ENCODE results near the gene DDR2.

DDR2 gene

DNA sequence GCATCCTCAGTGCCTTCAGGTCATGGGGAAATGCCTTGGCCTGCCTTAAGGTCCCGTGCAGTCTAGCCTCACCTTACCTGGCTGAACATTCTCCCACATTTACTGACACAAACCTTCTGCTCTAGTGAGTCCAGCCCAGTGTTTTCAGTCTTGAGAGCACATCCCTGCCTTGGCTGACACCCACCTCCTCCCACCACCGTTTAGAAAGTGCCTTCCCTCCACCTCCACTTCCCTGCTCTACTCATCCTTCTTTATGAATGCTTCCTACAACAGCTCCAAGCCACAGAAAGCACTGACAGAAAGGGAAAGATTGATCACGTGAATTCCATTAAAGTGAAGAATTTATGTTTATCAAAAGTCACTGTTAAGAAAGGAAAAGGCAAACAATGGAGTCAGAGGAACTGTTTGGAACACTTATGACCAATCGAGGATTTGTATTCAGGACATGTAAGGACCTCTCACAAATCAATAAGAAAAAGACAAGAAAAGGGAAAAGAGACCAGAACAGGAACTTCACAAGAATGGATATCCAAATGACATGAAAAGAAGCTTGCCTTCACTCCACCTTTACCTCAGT is 59.8 kb downstream of the DDR2 start:
- no peak overlapping the region for H3K27ac ChIP-seq

DNA sequence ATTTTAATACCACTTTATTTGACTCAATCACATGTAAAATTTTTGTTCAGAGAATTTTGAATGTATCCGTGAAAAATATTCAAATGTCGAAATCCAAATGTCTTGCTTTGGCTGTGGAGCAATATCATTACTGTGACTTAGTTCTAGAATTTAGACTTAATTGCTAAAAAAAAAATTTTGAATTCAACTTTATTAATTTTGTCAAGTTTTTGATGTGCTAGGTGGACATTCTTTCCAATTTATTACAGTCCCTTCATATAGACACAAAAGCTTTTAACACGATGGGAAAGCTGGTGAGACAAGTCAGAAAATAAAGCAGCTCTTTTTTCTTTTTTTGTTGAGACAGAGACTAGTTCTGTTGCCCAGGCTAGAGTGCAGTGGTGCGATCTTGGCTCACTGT is 62.6 kb downstream of the DDR2 start:
- no peak for DNase-seq (ENCODE audit: low read depth, low spot score)
- no peak overlapping the region for H3K27ac ChIP-seq

More for the DNA sequence above, 59.8 kb downstream of the DDR2 start:
- no peak for DNase-seq (ENCODE audit: low read depth, low spot score)

DNA sequence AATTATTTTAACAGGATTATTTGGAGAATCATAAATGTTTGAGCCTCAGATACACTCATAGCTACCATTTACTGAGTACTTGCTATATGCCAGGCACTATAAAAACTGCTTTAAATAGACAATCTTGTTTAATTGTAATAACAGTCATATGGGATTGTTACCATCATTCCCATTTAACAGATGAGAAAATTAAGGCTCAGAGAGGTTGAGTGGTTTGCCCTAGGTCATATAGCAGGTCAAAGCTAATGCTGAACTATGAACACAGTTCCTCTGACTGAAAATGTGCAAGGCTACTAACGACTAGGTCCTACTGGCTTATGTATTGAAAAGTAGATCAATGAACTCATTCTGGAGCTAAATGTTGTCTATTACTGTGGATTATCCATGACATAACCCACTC is 63.4 kb downstream of the DDR2 start:
- H3K27ac ChIP-seq: no peak overlapping the region
- DNase-seq (ENCODE audit: low read depth, low spot score): no peak

DNA sequence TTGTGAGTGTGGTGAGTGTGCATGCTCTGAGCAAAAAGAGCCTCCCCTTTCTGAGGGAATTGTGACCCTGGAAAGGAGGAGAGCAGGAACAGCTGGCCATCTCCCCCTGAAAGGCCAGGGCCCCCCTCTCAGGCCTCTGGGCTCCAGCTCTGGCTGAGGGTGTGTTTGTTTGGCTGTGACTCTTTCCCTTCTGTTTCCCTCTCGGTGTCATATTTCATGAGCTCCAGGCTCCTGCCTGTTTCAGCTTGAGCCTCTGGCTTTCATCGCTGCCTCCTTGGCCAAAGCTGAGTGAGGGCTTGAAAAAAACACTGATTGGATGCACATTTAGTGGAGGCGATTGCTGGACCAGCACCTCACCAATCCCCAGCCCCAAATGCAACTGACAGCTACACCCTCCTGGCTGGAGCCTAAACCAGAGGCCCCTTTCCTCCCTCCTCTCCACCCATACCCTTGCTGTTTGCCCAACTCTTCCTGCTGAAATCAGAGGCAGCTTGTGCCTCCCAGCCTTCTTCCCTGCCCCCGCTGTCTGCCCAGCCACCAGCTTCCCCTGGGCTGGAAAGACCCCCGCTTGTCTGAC is 64.1 kb downstream of the DDR2 start:
- DNase-seq (ENCODE audit: low read depth, low spot score): peak; percentile 53
- H3K27ac ChIP-seq: peak overlapping the region; percentile 11

DNA sequence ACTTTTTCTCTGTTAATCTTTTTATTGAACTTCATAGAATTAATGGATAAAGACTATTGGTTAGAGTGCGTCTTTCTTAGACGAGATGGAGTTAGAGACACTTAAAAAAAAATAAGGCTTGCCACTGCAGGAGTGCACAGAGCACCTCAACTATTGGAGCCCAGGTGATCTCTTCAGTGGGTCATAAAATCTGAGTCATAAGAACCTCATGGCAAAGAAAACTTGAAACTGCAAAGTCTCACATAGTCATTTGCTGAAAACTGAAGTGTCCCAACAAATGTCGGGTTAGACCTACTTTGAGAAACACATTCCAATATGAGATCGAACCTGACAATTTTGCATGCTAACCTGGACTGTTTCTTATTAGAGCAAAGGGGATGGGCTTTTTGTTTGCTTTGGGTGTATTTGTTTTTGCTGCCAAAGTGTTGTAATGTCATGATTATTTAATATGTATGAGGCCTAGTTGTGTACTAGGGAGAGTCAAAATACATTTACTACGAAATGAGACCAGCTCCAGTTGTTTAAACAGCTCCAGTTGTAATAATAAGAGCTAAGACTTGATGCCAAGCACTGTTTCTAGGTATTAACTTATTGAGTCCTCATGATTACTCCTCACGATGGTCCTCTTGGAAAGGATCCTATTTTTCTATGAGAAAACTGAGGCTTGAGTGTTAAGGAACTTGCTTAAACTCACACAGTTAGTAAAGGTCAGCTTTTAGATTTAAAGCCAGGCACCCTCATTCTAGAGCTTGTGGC is 65.1 kb downstream of the DDR2 start:
- H3K27ac ChIP-seq: no peak overlapping the region
- no peak for DNase-seq (ENCODE audit: low read depth, low spot score)

DNA sequence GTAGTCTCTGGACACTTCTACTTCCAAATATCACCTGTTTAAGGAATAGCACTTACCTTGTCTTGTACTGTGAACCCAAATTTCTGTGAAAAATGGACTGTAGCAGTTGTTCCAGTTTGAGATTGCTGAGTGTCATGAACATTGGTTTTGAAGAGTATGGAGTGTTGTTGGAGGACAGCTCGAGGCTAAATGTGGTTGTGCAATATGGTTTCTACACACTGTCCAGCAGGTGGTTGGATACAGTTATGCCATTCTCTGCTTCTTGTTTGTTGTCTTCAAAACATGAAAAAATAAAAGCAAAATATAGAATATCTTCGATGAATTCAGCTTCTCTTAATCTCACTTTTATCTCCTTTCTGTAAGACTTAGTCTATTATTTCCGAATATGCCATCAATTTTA is 67.1 kb downstream of the DDR2 start:
- no peak for DNase-seq (ENCODE audit: low read depth, low spot score)
- no peak overlapping the region for H3K27ac ChIP-seq

DNA sequence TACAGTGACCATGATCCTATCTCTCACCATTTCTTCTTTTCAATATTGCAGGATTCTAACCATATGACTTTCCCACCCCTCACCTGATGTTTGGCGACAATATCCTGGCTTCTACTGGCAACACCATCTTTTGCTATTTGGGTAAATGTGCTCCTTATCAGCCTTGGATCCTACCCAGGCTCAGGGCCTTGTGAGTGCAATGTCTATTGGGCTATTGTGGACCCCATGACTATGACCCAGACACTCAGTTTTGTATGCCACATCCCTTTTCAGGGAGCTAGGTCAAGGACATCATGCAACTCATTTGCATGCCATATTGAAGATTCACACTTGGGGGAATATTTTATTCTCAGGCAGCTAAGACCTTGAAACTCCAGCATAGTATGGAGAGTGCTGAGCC is 67.9 kb downstream of the DDR2 start:
- H3K27ac ChIP-seq: no peak overlapping the region
- DNase-seq (ENCODE audit: low read depth, low spot score): no peak

DNA sequence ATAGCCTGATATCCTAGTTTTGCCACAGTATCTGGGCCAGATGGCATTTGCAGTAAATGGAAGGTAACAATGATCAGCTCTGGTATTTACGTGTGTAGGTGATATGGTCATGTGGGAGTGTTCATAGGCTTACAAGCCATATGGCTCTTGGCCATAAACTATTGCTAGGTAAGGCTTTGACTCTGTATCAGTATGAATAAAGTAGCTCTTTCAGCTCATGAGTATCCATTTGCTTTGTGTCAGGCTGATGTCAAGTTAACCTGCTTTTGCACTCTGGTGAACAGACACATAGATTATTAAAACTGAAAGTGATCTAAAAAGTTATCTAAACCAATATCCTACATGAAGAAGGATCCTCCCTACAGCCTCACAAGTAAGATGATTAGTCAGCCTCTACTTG is 69.0 kb downstream of the DDR2 start:
- H3K27ac ChIP-seq: no peak overlapping the region
- no peak for DNase-seq (ENCODE audit: low read depth, low spot score)

DNA sequence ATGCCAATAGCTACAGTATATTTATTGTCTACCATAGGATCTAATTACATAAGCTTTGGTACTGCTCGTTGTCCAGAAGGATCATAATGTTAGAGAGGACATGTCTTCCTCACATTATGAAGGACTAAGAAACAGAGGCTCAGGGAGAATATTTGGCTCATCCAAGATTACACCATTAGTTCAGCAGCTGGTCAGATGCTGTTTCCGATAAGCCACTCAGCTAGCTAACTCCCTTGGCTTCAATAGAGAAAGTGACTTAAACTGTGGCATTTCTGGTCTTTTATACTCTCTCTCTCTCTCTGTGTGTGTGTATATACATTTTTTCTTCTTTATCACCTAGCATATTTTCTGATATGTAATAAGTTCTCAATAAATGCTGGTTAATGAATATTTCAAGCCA is 70.4 kb downstream of the DDR2 start:
- no peak overlapping the region for H3K27ac ChIP-seq
- no peak for DNase-seq (ENCODE audit: low read depth, low spot score)

DNA sequence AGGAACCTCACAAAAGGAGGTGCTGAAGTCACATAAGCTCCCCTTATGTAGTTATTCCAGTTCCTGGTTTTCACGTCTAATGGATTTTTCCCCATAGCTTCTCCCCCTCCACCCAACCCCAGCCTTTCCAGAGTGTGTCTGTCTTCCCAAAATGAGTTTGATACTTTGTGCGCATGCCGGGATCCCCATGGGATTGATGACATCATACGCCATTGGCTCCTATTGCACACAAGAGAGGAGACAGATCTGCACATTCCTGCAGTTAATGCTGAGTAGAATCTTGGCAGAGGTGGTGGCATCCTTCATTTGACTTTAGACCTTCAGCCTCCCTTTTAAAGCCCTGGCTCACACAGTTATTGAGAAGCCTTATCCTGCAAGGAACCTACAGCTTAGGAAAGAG is 71.4 kb downstream of the DDR2 start:
- H3K27ac ChIP-seq: no peak overlapping the region
- no peak for DNase-seq (ENCODE audit: low read depth, low spot score)

DNA sequence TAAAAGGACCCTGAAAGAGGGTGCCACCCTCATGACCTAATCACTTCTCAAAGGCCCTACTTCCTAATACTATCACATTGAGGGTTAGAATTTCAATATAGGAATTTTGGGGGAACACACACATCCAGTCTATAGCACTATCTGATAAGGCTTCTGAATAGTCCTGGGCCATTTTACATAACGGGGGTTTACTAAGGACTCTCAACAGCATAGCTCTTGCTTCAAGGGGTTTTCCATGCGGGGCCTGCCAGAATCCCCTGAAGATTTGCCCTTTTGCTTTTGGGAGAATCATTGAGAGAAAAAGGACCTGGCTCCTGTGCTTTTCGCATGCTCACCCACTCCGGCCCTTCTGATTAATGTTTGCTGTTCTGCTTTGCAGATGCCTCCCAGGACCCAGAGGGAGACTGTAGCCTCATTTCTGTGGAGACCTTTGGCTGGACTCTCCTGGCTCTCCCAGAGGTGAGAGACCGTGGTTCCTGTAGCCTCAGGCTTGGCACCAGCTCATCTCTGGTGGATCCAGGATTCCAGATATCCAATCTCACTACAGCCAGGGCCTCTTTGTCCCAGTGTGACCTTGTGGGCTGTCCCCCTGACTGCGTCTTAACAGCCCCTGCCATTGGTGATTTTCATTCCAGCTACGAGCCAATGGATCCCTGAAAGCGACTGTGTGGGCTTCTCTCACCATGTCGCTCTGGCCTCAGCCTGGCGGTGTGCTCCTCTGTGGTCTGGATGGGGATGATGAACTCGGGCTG is 72.6 kb downstream of the DDR2 start:
- H3K27ac ChIP-seq: no peak overlapping the region
- DNase-seq (ENCODE audit: low read depth, low spot score): no peak

DNA sequence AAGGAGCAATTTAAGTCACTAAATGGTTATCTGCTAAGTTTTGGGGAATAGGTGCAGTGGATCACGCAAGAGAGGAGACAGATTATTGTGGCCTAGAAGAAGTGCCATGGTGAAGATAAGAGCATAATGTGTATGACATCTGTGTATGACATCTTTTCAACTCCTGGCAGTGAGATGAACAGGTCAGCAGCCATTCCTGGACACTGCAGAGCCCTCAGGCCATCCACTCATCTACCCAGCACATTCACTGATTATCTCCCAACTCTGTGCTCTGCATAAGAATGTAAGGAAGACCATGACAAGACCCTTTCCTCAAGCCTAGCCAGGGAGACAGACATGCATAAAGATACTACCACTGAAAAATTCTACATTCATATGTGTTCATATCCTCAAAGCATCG is 73.7 kb downstream of the DDR2 start:
- H3K27ac ChIP-seq: no peak overlapping the region
- no peak for DNase-seq (ENCODE audit: low read depth, low spot score)

DNA sequence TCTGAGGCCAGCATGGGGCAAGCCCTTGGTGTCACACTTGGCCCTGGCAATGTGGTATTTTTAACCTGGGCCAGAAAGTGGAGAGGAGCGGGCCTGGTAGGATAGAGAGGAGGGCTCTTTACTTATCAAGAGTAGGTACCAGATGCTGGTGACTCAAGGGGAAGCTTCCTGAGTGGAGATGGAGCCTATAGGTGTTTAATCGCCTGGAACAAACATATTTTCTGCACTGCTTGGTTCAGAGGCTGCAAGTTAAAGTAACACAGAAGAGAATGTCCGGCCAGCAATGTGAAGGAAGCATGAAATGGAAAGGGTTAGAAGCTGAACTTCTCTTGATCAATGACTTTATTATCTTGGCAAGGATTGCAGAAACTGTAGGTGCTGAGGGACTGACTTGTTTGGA is 74.3 kb downstream of the DDR2 start:
- DNase-seq (ENCODE audit: low read depth, low spot score): no peak
- H3K27ac ChIP-seq: no peak overlapping the region

DNA sequence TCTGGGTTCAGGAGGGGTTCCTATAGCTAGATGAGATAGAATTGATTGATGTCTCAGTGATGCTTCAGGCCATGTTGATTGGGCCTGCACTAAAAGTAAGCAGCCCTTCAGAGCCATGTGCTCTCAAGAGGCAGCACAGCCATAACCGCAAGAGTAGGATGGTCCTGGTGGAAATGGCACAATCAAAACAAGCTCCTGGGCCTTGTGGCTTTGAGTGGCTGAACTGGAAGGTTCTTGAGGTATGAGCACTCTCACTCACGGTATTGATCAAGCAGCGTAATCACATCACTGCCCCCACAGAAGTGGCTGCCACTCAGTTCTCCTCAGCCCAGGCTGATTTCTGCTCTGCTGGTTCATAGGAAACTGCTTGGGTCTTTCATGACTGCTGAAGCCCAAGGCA is 76.0 kb downstream of the DDR2 start:
- DNase-seq (ENCODE audit: low read depth, low spot score): no peak

DNA sequence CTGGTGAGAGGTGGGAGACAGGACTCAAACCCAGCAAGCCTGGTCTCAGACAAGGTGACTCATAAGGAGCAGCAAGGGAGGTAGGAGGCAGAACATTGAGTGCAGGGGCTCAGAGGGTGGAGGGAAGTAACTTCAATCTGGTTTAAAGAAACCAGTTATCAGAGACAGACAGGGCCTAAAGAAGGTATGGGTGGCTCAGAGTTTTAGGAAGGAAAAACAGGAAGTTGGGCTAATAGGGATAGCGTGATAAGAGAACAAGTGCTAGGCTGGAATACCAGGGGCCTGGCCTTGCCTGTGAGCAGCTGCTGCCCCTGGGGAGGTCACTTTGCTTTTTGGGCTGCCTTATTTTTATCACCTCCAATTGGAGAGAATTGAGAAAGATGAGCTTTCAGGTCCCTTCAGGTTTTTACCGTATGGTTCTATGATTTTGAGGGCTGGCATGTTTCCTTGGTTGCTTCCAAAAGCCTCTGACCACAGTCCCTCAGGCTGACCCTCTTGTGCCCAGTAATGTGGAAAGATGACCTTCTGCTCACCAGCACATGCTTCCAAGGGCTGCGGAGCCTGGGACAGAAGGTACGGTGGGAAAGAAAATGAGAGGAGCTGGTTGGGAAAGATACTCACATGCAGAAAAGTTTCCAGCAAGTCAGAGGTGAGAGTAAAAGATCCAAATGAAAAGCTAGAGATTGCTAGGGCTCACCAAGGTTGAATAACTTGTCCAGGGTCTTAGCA is 77.0 kb downstream of the DDR2 start:
- DNase-seq (ENCODE audit: low read depth, low spot score): no peak
- H3K27ac ChIP-seq: no peak overlapping the region

More for the DNA sequence above, 76.0 kb downstream of the DDR2 start:
- no peak overlapping the region for H3K27ac ChIP-seq

DNA sequence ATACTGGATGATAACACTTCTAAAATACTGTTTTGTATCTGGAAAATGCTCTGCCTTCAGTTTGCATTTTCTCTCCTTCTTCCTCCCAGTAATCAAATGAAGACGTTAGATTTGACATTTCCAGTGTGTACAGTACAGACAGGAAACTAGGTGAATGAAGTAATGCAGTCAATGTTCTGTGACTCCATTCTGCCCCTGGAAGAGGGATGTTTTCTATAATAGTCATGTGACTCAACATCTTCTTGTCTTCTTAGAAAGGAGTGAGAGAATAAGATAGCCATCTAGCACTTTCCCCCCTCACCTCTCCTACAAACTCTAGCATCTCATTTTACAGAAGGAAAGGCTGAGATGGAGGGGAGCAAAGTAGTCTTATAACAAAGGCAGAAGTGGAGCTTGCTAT is 77.6 kb downstream of the DDR2 start:
- no peak overlapping the region for H3K27ac ChIP-seq
- DNase-seq (ENCODE audit: low read depth, low spot score): no peak

DNA sequence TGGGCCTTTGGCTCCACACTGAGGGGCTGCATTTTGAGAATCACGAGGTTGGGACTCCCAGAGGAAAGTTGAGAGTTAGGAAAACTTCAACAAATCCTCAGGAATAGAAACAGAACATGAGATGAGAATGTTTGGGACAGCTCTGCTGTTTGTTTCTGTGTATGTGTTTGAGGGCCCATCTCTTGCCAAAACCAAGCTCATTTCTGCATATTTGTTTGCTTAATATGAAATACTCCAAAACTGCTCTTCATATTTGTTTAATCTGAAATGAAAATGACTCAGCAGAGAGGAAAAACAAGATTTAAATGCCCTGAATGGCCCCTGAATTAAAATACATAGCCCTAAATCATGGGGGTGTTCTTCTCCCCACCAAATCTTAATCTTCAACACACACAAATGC is 78.1 kb downstream of the DDR2 start:
- DNase-seq (ENCODE audit: low read depth, low spot score): no peak
- H3K27ac ChIP-seq: no peak overlapping the region

DNA sequence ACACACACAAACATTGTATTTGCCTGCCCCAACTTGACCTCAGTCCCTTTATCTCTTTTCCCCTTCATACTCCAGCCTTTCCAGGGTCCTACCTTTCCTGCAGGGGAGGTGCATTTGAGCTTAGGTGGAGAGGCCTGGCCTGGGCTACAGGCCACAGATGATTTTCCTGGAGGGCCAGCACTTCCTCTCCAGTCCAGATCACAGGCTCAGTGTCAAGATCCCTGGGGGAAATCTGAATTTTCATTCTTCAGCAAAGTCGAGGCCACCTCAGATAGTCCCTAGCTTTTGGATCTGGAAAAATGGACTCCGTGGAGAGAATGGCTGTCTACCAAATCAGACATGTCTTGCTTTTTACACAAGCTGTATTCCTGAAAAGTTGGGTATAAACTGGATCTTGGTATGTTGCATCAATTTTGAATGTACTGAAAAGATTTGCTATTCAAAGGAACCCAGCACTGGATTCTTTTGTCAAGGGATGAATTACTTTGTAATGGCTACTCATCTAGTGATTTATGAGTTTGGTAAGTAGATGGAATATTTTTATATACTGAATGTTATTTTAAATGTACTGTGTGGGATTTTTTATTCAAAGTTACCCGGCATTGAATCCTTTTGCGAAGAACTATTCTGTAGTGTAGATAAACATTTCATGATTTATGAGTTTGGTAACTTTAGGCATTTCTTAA is 78.7 kb downstream of the DDR2 start:
- no peak for DNase-seq (ENCODE audit: low read depth, low spot score)
- no peak overlapping the region for H3K27ac ChIP-seq

DNA sequence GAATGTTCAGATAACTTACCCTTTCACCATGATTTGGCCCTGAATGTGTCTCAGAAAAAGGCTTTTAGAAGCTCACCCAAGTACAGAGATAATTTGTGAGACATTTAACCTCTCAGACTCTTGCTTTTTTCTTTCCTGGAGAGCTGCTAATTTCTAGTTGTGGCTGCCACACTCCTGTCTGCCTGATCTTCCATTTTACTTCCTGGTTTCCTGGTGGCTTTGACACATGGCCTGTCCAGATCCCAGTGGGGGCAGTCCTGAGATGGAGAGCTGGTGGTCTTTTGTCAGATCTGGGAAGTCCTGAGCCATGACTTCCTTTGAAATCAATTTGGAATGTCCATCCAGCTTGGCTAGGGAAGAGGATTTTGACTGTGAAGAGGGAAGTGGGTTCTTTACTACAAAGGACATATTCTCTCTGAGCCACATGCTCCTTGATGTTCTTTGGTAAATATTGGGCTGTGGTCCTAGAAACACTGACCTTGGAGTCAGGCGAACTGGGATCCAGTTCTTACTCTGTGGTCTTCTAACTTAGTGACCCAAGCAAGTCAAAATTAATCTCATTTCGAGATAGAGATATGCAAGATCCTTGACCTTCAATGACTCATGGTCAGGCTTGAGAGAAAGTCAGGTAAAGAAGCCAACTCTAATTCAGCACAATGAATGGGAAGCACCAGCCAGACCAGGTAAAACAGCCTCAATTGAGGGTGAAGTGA is 80.2 kb downstream of the DDR2 start:
- H3K27ac ChIP-seq: no peak overlapping the region
- no peak for DNase-seq (ENCODE audit: low read depth, low spot score)

Data from epithelial cell of prostate (primary cell).